Activated B cell treated with CpG ODN at 0.5 μM for 24 hours (primary cell): ENCODE measurements around the gene ASB13. TPM values are rescaled to one million over a fixed set of nuclear protein-coding genes. Genes with fewer than 3 reads are reported as not detected.

Source experiments
- ATAC-seq: fragments of 200-7000 bp; cut with Tn5 transposase; one replicate; pipeline ENCODE4 v1.10.0; 2021; ENCODE audit warnings: low read depth, mild to moderate bottlenecking, moderate library complexity
- CTCF ChIA-PET: fragments of 350-600 bp; sonication (Branson Sonifier 250); formaldehyde crosslinking; loops from one replicate; lab custom pipeline; 2021; ENCODE audit warnings: antibody characterized with exemption; lab: Charles Lee
- POLR2A ChIA-PET: fragments of 350-600 bp; sonication (Branson Sonifier 250); formaldehyde crosslinking; loops from one replicate; lab custom pipeline; 2021; ENCODE audit warnings: antibody characterized with exemption; lab: Charles Lee
- DNase-seq: peaks from one replicate; pipeline ENCODE4 v3.0.0; 2022
- H3K27ac Mint-ChIP-seq: one replicate; pipeline ENCODE4 v1.8.0; 2020; ENCODE audit warnings: mixed read lengths
- H3K27me3 Mint-ChIP-seq: one replicate; pipeline ENCODE4 v1.8.0; 2021; ENCODE audit warnings: mixed read lengths
- H3K36me3 Mint-ChIP-seq: one replicate; pipeline ENCODE4 v1.8.0; 2021; ENCODE audit warnings: low read depth, mixed read lengths
- H3K4me1 Mint-ChIP-seq: one replicate; pipeline ENCODE4 v1.8.0; 2021; ENCODE audit warnings: mixed read lengths
- H3K4me3 Mint-ChIP-seq: one replicate; pipeline ENCODE4 v1.8.0; 2020; ENCODE audit warnings: mild to moderate bottlenecking, mixed read lengths
- H3K9me3 Mint-ChIP-seq: one replicate; pipeline ENCODE4 v1.8.0; 2020; ENCODE audit warnings: mixed read lengths
- intact Hi-C: fragments of 100-400 bp; cut with micrococcal nuclease; formaldehyde crosslinking; loops from one replicate; pipeline ENCODE4 v1.15.1; 2024
- total RNA-seq: library from RNA; stranded (reverse); gene quantifications from 2 replicates; pipeline ENCODE4 v1.2.3, GENCODE V29; 2022
- TF ChIP-seq, protein P1 (sequence below): fragments of 200-600 bp; IDR thresholded peaks from one replicate; pipeline ENCODE4 v1.8.0; 2022; ENCODE audit warnings: antibody characterized with exemption, mild to moderate bottlenecking

Gene ASB13
- total RNA-seq, 1 donor from 2014 or later, result 3.3 TPM

DNA sequence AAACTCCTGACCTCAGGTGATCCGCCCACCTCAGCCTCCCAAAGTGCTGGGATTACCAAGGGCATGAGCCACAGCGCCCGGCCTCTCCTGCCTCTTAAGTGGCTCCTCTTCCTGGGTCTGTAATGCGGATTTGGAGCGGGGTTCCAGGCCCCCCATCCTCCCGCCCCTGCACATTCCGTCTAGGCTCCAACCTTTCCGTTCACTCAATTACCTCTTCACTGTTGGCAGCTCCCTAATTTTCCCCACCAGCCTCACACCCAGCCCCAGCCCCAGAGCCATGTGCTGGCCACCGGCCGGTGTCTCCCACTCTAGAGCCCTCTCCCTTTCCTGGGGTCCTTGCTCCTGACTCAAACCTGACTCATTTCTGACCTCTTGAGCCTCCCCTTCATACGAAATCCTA lies 16.6 kb downstream of the ASB13 start:
- no peak for ATAC-seq
- peaks cover 24% of the 10 kb centered on the region for H3K4me1 Mint-ChIP-seq

DNA sequence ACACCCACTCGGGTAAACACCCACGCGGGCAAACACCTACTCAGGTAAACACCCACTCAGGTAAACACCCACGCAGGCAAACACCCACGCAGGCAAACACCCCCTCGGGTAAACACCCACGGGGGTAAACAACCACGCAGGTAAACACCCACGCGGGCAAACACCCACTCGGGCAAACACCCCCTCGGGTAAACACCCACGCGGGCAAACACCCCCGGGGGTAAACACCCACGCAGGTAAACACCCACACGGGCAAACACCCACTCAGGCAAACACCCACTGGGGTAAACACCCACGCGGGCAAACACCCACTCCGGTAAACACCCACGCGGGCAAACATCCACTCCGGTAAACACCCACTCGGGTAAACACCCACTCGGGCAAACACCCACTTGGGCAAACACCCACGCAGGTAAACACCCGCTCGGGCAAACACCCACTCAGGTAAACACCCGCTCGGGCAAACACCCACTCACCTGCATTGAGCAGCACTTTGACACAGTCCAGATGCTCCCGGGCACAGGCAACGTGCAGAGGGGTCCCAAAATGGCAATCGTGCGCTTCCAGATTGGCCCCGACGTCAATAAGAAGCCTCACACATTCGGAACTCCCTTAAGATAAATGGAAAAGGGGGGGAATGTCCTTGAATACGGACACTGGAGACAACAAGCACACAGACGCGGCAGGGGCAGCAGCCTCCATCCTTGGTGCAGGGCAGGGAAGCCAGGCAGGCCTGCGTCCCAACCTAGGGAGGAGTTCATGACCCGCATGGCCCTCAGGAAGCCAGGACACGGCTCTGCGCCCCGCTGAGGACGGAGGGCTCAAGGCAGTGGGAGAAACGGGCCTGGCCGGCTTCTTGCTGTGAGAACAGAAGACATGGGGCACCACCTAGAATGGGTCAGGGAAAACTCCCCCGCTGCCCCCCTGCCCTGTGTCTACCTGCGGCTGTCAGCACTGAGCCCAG lies 17.6 kb downstream of the ASB13 start:
- H3K4me1 Mint-ChIP-seq, result peaks cover 25% of the 10 kb centered on the region
- no peak overlapping the region for H3K4me3 Mint-ChIP-seq
- ChIA-PET POLR2A (no interaction called here), CTCF (no interaction called here)
- no peak overlapping the region for H3K27ac Mint-ChIP-seq
- no peaks in the 10 kb centered on the region for H3K27me3 Mint-ChIP-seq
- intact Hi-C loops, result loop anchor here (5.0 kb wide), 1 partner anchor 39 kb away; no protein-coding TSS in a partner anchor
- TF ChIP-seq, protein P1, sequence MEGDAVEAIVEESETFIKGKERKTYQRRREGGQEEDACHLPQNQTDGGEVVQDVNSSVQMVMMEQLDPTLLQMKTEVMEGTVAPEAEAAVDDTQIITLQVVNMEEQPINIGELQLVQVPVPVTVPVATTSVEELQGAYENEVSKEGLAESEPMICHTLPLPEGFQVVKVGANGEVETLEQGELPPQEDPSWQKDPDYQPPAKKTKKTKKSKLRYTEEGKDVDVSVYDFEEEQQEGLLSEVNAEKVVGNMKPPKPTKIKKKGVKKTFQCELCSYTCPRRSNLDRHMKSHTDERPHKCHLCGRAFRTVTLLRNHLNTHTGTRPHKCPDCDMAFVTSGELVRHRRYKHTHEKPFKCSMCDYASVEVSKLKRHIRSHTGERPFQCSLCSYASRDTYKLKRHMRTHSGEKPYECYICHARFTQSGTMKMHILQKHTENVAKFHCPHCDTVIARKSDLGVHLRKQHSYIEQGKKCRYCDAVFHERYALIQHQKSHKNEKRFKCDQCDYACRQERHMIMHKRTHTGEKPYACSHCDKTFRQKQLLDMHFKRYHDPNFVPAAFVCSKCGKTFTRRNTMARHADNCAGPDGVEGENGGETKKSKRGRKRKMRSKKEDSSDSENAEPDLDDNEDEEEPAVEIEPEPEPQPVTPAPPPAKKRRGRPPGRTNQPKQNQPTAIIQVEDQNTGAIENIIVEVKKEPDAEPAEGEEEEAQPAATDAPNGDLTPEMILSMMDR, result no peak
- no peak for ATAC-seq
- no peak for DNase-seq
- H3K9me3 Mint-ChIP-seq, result no peaks in the 10 kb centered on the region
- no peaks in the 10 kb centered on the region for H3K36me3 Mint-ChIP-seq

More for the DNA sequence above, 16.6 kb downstream of the ASB13 start:
- Mint-ChIP-seq H3K27me3 (no peaks in the 10 kb centered on the region), H3K36me3 (no peaks in the 10 kb centered on the region), H3K9me3 (no peaks in the 10 kb centered on the region), H3K4me3 (no peak overlapping the region), H3K27ac (no peak overlapping the region)
- ChIA-PET POLR2A (no interaction called here), CTCF (no interaction called here)
- TF ChIP-seq, protein P1, result no peak
- intact Hi-C loops, result loop anchor here (5.0 kb wide), 1 partner anchor 38 kb away; no protein-coding TSS in a partner anchor
- DNase-seq, result no peak

DNA sequence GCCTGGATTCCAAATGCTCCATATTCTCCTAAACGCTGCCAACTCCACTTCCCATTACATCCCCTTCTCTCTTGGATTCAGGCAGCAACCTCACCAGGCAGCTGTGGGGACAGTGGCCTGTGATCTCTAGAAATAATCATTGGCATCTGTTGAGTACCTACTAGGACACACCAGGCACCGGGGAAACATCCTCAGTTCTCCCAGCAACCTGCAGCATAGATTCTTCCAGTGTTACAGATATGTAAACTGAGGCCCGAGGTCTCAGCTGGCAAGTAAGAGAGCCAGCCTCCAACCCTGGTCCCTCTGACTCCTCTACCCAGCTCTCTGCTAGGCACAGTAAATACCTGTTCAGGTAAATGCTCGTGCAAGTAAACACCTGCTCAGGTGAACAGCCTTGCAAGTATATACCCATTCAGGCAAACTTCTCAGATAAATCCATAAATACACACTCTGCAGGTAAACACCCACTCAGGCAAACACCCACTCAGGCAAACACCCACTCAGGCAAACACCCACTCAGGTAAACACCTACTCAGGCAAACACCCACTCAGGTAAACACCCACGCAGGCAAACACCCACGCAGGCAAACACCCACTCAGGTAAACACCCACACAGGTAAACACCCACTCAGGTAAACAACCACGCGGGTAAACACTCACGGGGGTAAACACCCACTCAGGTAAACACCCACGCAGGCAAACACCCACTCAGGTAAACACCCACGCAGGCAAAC lies 18.7 kb downstream of the ASB13 start:
- intact Hi-C loops, result loop anchor here (5.0 kb wide), 1 partner anchor 40 kb away; no protein-coding TSS in a partner anchor
- H3K4me3 Mint-ChIP-seq, result no peak overlapping the region
- no peaks in the 10 kb centered on the region for H3K27me3 Mint-ChIP-seq
- ATAC-seq (no peak), DNase-seq (no peak)
- peaks cover 25% of the 10 kb centered on the region for H3K4me1 Mint-ChIP-seq
- H3K36me3 Mint-ChIP-seq, result no peaks in the 10 kb centered on the region
- CTCF ChIA-PET, result no interaction called here
- no peak overlapping the region for H3K27ac Mint-ChIP-seq
- POLR2A ChIA-PET, result no interaction called here
- H3K9me3 Mint-ChIP-seq, result no peaks in the 10 kb centered on the region
- TF ChIP-seq, protein P1, result no peak

DNA sequence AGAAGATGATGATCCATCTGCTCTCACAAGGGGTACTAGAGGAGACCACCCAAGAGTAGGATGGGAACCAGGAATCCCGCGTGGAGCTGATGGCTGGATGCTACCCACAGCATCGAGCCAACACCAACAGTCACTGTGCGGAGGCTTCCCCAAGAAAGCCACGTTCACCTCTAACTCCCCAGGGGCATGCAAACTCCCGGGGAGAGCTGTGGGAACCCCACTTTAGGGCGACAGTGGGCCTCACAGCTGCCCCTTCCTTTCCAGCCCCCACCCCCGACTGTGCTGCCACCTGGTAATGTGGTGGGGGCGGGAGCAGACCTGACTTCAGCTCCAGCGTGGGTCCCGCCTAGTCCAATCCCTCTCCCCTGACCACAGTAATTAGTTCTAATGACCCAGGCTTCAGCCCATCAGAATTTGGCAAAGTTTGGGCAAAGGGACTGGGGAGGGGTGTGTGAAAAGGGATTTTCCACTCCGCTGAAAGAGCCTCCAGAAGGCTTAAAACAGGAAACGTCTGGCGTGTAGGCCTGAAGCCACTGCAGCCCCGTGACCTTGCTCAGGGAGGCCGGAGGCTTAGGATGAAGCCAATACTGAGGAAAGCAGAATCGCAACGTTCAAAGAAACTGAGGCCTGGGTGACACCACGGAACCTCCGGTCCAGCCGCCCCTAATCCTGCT lies 20.3 kb downstream of the ASB13 start:
- peak; percentile 16 for ATAC-seq
- Mint-ChIP-seq H3K4me3 (peak overlapping the region; percentile 53), H3K27ac (no peak overlapping the region), H3K27me3 (no peaks in the 10 kb centered on the region), H3K4me1 (peaks cover 25% of the 10 kb centered on the region), H3K9me3 (no peaks in the 10 kb centered on the region), H3K36me3 (no peaks in the 10 kb centered on the region)
- ChIA-PET CTCF (interaction anchor here (0.7 kb wide), 1 partner anchor 23 kb away, joined by 3 read pairs; no protein-coding TSS in a partner anchor), POLR2A (interaction anchor here (0.7 to 0.8 kb wide), 2 partner anchors 10 to 205 kb away, joined by 3 read pairs; no protein-coding TSS in a partner anchor)
- intact Hi-C loops, result loop anchor here (5.0 kb wide), 1 partner anchor 41 kb away; no protein-coding TSS in a partner anchor
- DNase-seq, result no peak
- TF ChIP-seq, protein P1, result no peak
